ENCODE data around the gene PRDM8.
"Not testable (repeated sequence)": the region's sequence is repeated elsewhere in the genome, so short reads cannot be mapped to it uniquely, and the experiment has no call there.

The PRDM8 gene

DNA sequence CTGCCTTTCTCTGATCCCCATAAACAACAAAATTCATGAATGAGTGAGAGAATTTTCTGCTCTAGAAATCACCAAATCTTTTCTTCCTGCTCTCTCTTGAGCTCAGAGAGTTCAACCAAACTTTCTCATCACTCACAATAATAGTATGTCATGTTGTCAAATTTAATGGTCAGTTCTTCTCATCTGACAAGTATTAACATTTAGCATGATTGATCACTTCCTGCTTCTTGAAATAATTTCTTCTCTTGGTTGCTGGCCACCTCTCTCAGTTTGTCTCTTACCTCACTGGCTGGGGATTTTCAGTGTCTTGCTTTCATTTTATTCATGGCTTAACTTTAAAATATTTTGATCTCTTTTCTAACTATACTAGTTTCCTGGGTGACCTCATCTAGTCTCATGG, 43.7 kb downstream of the PRDM8 start (continued):
- TF ChIP-seq ZNF843 (tag by site-specific recombination; IDR thresholded peaks at IDR 0.05) (0 out of 2 replicates have a peak, but pooled peaks have one; percentile 28), REPIN1 (tag by site-specific recombination; IDR thresholded peaks at IDR 0.05; ENCODE audit: low read depth) (no peak), ZNF549 (tag by site-specific recombination; IDR thresholded peaks at IDR 0.05) (no peak), TCF7L2 (IDR thresholded peaks at IDR 0.05; ENCODE audit: borderline replicate concordance, low read depth, low read length) (no peak), SP7 (tag by site-specific recombination; IDR thresholded peaks at IDR 0.05) (peak; percentile 52; the same call in 1 of the 2 replicates), BCL11A (tag by site-specific recombination; IDR thresholded peaks at IDR 0.05; ENCODE audit: low read depth) (no peak), ZNF24 (tag by site-specific recombination; IDR thresholded peaks at IDR 0.05) (no peak), ZNF585B (tag by site-specific recombination; IDR thresholded peaks at IDR 0.05) (no peak), KLF9 (tag by site-specific recombination; IDR thresholded peaks at IDR 0.05; ENCODE audit: low read depth) (no peak), ZNF2 (tag by site-specific recombination; IDR thresholded peaks at IDR 0.05) (no peak), ZFP3 (tag by site-specific recombination; IDR thresholded peaks at IDR 0.05; ENCODE audit: low read depth) (no peak), ZNF169 (tag by site-specific recombination; IDR thresholded peaks at IDR 0.05) (no peak), IKZF3 (tag by site-specific recombination; IDR thresholded peaks at IDR 0.05) (no peak), SCRT1 (tag by site-specific recombination; IDR thresholded peaks at IDR 0.05; ENCODE audit: borderline replicate concordance) (no peak), ZBTB21 (tag by site-specific recombination; IDR thresholded peaks at IDR 0.05) (no peak), GLI4 (tag by site-specific recombination; IDR thresholded peaks at IDR 0.05) (no peak)
- TF ChIP-seq, protein P1, sequence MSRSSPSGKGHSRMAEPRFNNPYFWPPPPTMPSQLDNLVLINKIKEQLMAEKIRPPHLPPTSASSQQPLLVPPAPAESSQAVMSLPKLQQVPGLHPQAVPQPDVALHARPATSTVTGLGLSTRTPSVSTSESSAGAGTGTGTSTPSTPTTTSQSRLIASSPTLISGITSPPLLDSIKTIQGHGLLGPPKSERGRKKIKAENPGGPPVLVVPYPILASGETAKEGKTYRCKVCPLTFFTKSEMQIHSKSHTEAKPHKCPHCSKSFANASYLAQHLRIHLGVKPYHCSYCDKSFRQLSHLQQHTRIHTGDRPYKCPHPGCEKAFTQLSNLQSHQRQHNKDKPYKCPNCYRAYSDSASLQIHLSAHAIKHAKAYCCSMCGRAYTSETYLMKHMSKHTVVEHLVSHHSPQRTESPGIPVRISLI (tag by site-specific recombination; IDR thresholded peaks at IDR 0.05): no peak

DNA sequence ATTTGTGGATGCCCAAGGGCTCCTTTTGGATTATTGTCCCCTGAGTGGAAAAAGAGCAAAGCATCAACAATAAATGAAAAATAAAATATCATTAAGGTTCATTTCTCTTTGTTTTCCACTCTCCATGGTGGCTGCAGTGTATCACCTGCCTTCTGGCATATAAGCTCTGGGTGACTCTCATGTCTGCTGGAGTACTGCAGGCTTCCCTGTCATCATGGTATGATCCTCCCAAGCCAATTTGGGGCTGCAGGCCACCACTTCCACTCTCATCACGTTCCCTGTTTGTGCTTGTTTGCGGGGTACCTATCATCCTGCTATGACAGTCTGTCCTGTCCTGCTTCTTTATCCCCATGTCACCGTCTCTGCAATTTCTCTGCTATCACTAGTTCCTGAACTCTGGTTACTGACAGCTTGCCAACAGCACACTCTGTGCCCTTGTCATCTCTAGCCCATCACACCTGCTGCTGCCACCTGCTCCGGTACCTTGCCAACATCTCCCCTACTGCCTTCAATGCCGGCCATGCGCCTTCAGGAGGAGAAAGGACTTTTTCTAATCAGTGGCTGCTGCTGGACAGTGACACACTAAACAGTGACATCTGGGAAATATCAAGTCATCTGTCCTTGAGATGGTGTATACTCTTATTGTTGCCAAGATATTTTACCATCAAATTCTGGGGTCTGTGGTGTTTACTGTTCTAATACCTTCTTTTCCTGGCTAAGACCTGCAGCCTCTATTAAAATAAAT, 46.1 kb downstream of the PRDM8 start:
- H3K36me3 ChIP-seq (ENCODE audit: control insufficient read depth in 2 of 2, insufficient read depth in 1 of 2, low read length in 2 of 2): no peaks in the 10 kb centered on the region
- H3K4me1 ChIP-seq (ENCODE audit: control insufficient read depth, insufficient read depth, low read length): no peaks in the 10 kb centered on the region
- no peaks in the 10 kb centered on the region for H3K9me3 ChIP-seq (ENCODE audit: control insufficient read depth, insufficient read depth, low read depth, low read length)
- no peak for TF ChIP-seq MZF1 (tag by site-specific recombination; IDR thresholded peaks at IDR 0.05; ENCODE audit: borderline replicate concordance)
- no peak for TF ChIP-seq ZNF776 (tag by site-specific recombination; IDR thresholded peaks at IDR 0.05; ENCODE audit: borderline replicate concordance)
- TF ChIP-seq, protein P2, sequence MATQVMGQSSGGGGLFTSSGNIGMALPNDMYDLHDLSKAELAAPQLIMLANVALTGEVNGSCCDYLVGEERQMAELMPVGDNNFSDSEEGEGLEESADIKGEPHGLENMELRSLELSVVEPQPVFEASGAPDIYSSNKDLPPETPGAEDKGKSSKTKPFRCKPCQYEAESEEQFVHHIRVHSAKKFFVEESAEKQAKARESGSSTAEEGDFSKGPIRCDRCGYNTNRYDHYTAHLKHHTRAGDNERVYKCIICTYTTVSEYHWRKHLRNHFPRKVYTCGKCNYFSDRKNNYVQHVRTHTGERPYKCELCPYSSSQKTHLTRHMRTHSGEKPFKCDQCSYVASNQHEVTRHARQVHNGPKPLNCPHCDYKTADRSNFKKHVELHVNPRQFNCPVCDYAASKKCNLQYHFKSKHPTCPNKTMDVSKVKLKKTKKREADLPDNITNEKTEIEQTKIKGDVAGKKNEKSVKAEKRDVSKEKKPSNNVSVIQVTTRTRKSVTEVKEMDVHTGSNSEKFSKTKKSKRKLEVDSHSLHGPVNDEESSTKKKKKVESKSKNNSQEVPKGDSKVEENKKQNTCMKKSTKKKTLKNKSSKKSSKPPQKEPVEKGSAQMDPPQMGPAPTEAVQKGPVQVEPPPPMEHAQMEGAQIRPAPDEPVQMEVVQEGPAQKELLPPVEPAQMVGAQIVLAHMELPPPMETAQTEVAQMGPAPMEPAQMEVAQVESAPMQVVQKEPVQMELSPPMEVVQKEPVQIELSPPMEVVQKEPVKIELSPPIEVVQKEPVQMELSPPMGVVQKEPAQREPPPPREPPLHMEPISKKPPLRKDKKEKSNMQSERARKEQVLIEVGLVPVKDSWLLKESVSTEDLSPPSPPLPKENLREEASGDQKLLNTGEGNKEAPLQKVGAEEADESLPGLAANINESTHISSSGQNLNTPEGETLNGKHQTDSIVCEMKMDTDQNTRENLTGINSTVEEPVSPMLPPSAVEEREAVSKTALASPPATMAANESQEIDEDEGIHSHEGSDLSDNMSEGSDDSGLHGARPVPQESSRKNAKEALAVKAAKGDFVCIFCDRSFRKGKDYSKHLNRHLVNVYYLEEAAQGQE (tag by site-specific recombination; IDR thresholded peaks at IDR 0.05): peak; percentile 40; the same call in 1 of the 2 replicates
- no peak for TF ChIP-seq ZNF501 (tag by site-specific recombination; IDR thresholded peaks at IDR 0.05)
- no peak for TF ChIP-seq ZNF768 (tag by site-specific recombination; IDR thresholded peaks at IDR 0.05)
- TF ChIP-seq, protein P3, sequence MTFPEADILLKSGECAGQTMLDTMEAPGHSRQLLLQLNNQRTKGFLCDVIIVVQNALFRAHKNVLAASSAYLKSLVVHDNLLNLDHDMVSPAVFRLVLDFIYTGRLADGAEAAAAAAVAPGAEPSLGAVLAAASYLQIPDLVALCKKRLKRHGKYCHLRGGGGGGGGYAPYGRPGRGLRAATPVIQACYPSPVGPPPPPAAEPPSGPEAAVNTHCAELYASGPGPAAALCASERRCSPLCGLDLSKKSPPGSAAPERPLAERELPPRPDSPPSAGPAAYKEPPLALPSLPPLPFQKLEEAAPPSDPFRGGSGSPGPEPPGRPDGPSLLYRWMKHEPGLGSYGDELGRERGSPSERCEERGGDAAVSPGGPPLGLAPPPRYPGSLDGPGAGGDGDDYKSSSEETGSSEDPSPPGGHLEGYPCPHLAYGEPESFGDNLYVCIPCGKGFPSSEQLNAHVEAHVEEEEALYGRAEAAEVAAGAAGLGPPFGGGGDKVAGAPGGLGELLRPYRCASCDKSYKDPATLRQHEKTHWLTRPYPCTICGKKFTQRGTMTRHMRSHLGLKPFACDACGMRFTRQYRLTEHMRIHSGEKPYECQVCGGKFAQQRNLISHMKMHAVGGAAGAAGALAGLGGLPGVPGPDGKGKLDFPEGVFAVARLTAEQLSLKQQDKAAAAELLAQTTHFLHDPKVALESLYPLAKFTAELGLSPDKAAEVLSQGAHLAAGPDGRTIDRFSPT (tag by site-specific recombination; IDR thresholded peaks at IDR 0.05): no peak
- no peak for TF ChIP-seq ZNF266 (tag by site-specific recombination; IDR thresholded peaks at IDR 0.05; ENCODE audit: low read depth)
- TF ChIP-seq IKZF3 (tag by site-specific recombination; IDR thresholded peaks at IDR 0.05): no peak
- no peak overlapping the region for H3K27ac ChIP-seq (ENCODE audit: extremely low read depth, low read depth, low read length)
- no peak overlapping the region for H3K4me3 ChIP-seq (ENCODE audit: low read depth, low read length)
- ChIA-PET POLR2A (no interaction called here), CTCF (no interaction called here)

DNA sequence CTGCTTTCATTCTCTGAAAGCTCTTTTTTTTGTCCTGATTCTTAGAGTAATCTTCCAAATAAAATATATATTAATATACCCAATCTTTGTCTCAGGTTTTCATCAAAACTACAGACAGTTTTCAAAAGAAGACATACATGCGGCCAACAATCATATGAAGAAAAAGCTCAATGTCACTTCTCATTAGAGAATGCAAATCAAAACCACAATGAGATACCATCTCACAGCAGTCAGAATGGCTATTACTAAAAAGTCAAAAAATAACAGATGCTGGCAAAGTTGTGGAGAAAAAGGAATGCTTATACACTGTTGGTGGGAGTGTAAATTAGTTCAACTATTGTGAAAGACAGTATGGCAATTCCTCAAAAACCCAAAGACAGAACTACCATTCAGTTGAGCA, 50.2 kb downstream of the PRDM8 start:
- POLR2A ChIA-PET: interaction anchor here (1.7 kb wide), 1 partner anchor 19 kb away, joined by 4 read pairs; no protein-coding TSS in a partner anchor
- H3K27ac ChIP-seq (ENCODE audit: extremely low read depth, low read depth, low read length); H3K36me3 ChIP-seq (ENCODE audit: control insufficient read depth in 2 of 2, insufficient read depth in 1 of 2, low read length in 2 of 2); CTCF ChIA-PET; H3K9me3 ChIP-seq (ENCODE audit: control insufficient read depth, insufficient read depth, low read depth, low read length); H3K4me1 ChIP-seq (ENCODE audit: control insufficient read depth, insufficient read depth, low read length); H3K4me3 ChIP-seq (ENCODE audit: low read depth, low read length): not testable (repeated sequence)
